ENCODE data around the gene PID1.

GRCh38 chr2:229174794-229175496 lies 96.1 kb downstream of the PID1 start:
- TF ChIP-seq CTCF (IDR thresholded peaks at IDR 0.05) (no peak), EZH2 (IDR thresholded peaks at IDR 0.05; ENCODE audit: borderline replicate concordance, insufficient read depth, low read depth, low read length, poor library complexity, severe bottlenecking) (no peak)
